NCI-H2081 treated with DMSO at 0.1 percent for 48 hours (cell line): Measurements from ENCODE around the gene ERC2.

Experiments
- DNase-seq: peaks from one replicate; lab custom pipeline; 2025; lab: John Stamatoyannopoulos, UW

ERC2 gene

GRCh38 chr3:56253941-56254665, 214.2 kb downstream of the ERC2 start:
- DNase-seq = no peak

GRCh38 chr3:56251343-56251945, 216.8 kb downstream of the ERC2 start:
- no peak for DNase-seq

- no peak for DNase-seq
Observed at GRCh38 chr3:56248021-56248420, 220.2 kb downstream of the ERC2 start.

GRCh38 chr3:56238299-56238698, 230.0 kb downstream of the ERC2 start:
- no peak for DNase-seq

GRCh38 chr3:56233742-56234141, 234.5 kb downstream of the ERC2 start:
- no peak for DNase-seq

DNA sequence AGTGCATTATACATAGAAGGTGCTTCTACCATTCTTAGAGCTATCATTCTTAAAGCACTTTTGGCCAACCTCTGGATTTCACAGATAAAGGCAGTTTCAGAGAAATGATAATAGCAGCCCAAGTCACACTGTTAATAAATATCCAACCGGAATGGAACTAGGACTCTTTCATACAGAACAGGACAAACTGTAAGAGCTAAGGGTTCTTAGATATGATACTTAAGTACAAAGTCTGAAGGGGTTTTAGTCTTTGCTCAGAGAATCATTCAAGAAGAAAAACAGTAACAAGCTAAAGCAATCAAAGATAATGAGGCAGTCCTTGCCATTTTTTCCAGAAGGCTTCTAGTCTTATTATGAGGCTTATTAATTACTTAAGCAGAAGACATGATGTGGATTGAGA, 239.0 kb downstream of the ERC2 start:
- DNase-seq = no peak

DNA sequence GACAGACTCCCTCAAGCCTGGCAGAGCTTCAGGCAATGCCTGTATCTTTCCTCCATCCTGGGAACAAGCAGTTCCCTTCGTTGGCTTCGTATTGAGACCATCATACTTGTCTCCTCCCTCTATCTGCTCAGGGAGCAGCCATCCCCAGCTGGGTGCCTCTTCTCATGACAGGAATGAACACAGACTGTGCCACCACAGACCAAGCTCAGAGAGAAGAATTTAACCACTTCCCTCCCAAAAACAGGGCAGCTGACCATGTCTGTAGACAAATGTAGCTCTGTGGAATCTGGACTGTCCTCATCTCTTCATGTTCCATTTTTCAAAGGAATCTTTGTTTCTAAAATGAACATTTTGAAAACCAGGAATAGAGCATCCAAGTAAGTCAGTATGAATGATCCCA, 245.4 kb downstream of the ERC2 start:
- no peak for DNase-seq

GRCh38 chr3:56219894-56220805, 248.1 kb downstream of the ERC2 start:
- no peak for DNase-seq

DNA sequence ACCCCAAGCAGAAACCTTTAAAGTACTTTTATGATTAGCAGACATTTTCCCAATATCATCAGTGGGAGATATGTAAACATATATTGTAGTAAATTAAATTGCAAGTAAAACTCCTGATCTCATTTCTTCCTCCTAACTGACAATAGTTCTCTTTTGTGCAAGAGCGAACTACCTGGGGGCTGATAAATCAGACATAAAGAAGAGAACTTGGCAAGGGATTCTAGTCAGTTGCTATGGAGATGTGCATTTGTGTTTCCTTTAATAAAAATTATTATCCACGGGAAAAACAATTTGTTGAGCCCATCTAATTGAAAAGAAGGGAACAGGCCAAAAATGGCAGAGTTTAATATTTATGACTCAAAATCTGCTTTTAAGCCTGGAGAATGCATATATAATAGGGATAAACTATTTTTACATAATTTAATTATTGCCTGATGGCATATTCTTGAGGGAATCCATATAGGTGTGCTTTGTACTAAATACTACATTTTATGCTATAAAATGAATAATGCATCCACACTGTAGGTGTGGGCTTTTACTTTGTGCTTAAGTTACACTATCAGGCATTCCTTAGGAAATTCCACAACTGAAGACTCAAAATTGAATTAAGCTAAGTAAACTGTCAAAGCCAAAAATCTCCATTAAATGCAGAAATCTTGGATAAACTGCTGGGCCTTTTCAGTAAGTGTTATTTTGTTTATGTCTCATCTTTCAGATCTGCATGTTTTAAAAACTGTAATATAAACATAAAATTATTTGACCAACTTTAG, 258.1 kb downstream of the ERC2 start:
- no peak for DNase-seq

DNA sequence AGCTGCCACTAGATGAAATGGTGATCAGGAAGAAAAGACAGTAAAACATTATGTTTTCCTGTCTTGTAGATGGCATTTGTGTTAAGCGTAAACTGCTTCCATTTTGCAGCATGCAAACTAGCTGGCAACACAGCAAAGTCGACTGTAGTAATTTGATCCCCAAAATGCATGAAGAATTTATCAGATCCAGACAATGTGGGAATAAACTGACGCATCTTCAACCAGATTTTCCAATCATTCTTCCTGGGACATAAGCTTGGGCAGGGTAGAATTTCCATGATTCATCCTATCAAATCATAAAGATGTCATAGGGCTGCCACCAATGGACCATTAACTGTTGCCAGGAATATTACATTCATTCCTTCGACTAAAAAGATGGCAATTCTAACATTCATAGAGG, 260.3 kb downstream of the ERC2 start:
- no peak for DNase-seq

- no peak for DNase-seq
Observed at GRCh38 chr3:56205406-56205805, 262.9 kb downstream of the ERC2 start.

GRCh38 chr3:56202997-56203396, 265.3 kb downstream of the ERC2 start:
- DNase-seq = no peak

DNA sequence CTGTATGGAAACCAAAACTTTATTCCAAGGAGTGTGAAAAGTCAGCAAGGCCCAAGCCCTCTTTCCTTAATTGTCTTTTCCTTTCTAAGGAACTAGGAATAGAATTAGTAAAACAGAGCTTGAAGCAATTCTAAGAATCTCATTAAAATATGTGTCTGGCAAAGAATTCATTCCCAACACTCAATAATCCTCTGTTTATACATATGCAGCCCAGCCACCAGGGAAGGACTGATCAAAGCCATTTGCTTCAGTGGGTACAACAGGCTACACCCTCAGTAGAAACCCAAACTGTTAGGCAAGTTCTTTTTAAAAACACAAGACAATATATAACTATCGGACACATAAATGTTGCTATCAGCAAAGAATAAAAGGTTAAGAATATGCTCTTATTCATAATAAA, 266.9 kb downstream of the ERC2 start:
- DNase-seq = no peak

DNA sequence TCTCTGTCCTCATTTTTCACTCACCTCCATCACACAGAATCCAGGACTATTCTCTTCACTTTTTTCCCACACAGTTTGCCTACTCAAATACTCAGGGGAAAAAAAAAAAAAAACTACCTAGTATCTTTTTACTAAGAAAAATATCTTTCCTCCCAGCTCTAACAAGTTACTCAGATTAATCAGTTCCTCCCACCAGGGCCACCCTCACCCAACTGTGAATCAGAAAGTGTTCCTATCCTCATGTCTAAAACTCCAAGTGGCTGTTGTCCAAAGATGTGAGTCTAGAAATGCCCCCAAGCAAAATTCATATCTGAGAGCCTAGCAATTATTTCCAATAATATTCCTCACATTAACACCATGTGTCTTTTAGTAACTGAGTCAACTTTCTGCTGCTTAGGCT, 268.0 kb downstream of the ERC2 start:
- no peak for DNase-seq

DNA sequence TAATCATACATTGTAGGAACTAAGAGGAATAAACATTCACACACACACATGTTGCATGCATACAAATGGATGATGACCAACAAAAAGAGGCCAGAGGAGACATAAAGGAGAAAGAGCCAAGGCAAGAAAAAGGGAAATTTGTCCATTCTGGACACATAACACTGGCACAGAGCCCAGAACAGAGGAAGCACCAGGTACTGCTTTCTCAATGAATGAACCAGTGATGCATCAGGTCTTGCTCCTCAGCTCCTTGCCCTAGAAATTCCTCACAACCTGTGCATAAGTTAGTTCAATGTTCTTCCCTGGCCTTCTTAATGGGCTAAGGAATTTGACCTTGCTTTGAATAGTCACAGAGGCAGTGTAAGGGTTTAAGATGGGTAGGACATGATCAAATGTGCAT, 270.3 kb downstream of the ERC2 start:
- no peak for DNase-seq

GRCh38 chr3:56197259-56197965, 270.9 kb downstream of the ERC2 start:
- no peak for DNase-seq

DNA sequence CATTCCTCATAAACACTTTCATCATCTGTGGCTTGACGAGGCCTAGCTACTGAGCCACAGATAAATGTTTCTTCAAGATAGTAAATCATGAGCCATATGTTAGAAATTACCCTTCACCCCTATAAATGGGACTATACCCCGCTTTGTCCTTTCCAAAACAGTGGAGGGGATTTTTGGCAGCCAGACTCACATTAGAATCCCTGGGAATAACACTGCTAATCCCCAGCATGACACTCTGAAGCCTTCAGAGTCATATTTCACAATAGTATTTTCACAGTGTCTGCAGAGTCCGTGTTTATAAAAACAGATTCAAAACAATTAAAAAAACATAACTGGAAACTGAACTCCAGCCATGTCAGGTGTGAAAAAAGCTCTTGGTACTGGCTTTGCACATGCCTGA, 271.6 kb downstream of the ERC2 start:
- no peak for DNase-seq

- no peak for DNase-seq
Observed at GRCh38 chr3:56193519-56193918, 274.7 kb downstream of the ERC2 start.

- DNase-seq = no peak
Observed at GRCh38 chr3:56192001-56192400, 276.3 kb downstream of the ERC2 start.

GRCh38 chr3:56190771-56191305, 277.4 kb downstream of the ERC2 start:
- DNase-seq = no peak

DNA sequence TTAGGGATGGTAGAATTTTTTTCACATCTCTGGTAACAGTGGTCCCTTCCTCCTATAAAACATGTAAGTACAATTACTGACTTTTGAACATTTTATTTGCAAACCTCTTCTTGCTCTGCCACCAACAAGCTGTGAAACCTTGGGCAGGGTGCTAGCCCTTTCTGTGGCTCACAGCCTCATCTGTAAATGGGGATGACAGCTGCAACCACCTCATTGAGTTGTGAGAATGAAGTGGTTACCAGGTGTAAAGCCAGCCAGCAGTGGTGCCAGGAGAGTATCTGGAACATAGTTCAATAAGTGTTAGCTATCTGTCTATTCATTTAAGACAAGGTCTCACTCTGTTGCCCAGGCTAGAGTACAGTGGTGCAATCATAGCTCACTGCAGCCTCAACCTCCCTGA, 278.1 kb downstream of the ERC2 start:
- no peak for DNase-seq
